COLO668 (cell line): ENCODE results near the gene KDM3B.
A peak's percentile ranks its signal among the peaks of the same experiment; 100 is the strongest.

Experiments
- DNase-seq: peaks from one replicate; lab custom pipeline; 2025; ENCODE audit not compliant: unreplicated experiment; lab: John Stamatoyannopoulos, UW

KDM3B gene

DNA sequence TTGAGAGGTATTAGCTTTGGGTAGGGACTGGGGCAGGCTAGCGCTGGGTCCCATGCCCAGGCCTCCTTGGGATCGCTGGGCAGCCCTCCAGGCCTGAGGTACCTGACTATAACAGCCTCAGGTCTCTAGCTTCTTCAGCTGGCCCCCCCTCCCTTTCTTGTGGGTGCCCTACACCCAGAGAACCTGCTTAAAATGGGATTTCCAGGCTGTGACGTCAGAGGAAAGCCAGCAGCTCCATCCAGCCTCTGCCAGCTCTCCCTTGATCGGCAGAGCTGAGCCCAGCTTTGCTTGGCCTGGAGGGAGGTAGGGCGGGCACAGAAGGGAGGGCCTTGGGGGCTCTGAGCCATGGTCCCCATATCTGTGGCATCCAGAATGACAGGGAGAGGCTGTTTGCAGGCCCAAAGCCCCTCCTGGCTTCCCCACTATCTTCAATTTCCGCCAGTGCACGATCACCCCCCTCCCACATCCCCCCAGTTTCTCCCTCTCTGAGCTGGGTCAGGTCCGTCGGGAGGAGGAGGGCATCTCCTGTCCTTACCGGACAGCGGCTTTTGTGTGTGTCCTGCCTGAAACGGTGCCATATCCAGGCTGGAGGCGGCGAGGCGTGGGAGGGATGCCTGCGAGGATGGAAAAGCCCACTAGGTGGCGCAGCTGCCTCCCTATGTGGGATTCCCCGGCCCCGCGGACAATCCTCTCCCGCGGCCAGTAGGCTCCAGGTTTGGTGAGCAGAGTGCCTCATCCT, 97.2 kb downstream of the KDM3B start:
- DNase-seq: peak; percentile 80

DNA sequence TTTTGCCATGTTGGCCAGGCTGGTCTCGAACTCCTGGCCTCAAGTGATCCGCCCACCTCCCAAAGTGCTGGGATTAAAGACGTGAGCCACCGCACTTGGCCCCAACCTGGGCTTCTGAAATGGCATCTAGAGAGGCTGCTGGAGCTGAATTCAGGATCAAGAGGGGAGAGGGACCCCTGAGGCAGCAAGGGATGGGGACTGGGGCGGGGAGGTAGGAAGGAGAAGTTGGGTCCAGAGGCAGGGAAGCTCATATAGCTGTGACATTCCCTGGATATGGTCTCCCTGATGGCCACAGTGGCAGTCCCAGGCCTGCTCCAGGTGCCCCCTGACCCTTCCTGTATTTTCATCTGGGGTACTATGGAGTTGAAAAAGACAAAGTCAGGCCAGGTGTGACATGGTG, 98.5 kb downstream of the KDM3B start:
- no peak for DNase-seq

DNA sequence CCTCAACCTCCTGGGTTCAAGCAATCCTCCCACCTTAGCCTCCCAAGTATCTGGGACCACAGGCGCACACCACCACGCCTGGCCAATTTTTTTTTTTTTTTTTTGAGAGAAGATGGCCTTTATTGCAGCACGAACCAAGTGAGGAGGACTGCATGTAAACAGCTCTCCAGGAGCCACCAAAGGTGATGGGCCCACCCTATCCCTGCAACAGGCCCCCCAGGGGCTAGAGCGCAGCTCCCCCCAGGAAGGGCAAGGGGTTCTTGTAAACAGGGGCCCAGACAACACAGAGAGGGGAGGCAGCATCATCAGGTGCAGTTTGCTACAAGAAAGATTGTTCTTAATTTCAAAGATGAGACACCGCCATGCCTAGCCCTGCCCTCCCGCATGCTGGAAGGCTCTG, 100.2 kb downstream of the KDM3B start:
- DNase-seq: no peak

DNA sequence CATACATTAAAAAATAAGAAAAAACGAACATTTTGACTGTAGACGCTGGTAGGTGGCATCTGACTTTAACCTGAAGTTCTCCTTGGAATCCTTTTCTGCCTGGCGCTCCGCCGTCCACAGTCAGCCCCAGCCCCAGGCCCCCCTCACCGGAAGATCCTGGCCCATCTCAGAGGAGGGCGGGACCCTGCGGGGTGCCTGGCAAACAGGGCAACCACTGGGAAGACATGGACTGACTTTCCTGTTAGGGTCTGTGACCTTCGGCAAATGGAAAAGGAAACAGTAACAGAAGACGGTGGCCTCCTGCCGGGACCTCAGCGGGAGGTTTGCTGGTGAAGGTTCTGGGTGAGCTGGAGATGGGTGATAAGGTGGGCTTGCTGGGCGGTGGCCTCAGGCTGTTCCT, 101.1 kb downstream of the KDM3B start:
- no peak for DNase-seq

DNA sequence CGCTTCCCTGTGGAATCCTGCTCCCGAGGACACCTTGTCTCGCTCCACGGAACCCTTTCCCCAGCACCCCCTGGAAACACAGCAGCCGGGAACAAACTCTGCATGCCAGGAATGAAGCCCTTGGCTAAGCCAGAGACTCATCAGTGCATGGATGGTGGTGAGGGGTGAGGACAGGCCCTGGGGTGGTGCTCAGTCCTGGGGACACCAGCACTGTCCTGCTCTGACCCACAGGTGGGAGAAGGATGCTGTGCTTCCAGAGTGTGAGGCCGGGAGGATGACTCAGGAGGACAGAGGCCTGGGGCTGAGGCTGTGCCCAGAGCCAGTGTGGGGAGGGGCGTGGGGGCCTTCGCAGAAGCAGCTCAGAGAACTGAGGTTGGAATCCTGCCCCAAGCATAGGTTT, 101.6 kb downstream of the KDM3B start:
- DNase-seq: no peak

DNA sequence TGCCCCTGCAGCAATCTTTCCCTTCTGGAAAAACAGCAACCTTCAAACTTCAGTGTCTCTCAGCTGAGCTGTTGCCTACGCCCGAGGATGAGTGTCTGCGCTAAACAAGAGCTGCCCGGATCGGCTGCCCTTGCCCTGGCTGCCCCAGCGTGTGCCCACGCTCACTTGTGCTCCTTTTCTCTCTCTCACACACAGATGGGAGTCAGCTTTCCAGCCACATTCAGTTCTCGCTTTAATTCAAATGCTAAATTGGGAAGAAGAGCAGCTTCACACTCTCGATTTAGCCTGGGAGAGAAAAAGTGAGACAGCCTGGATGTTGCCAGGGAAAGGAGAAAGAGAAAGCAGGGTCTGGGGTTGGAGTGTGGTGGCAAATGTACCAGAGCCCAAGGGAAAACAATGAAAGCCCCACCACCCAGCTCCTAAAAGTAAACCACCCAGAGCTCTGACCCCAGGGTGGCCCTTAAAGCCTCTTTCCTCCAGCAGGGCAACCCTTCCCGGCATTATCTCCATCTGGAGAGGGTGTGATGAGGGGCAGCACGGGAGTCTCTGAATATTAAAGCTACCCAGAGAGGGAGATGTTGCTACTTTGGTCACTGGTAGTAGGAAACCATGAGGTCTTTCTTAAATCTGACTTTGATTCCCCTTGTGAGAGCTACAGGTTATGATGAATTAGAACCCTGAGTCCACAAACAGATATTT, 102.9 kb downstream of the KDM3B start:
- DNase-seq: no peak

DNA sequence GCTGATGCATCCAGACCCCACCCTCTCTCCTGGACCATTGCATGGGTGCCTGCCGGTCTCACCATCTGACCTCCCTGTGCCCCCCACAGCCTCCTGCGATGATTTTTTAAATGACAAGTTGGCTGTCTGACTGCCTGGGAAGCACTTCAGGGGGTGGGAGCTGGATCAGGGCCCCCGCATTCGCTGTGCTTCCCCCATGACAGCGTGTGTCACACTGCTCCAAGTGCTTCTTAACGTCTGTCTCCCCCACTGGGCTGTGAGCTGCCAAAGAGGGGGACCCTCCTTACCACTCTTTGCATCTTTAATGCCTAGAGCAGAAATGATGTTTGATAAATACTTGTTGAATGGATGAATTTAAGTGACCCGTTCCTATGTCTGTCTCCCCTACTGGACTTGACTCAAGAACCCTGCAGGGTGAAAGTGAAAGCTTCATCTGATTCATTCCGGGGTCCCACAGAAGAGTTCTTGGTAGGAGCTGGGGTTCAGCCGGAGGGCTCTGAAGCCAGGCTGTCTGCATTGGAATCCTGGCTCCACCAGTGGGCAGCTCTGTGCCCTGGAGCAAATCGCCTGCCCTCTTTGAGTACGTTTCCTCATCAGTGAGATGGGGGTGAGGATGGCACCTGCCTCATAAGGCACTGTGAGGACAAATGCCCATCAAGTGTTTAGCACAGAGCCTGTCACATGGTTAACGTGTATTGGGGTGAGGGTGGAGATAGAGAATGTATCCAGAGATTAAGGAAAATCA, 105.2 kb downstream of the KDM3B start:
- no peak for DNase-seq

DNA sequence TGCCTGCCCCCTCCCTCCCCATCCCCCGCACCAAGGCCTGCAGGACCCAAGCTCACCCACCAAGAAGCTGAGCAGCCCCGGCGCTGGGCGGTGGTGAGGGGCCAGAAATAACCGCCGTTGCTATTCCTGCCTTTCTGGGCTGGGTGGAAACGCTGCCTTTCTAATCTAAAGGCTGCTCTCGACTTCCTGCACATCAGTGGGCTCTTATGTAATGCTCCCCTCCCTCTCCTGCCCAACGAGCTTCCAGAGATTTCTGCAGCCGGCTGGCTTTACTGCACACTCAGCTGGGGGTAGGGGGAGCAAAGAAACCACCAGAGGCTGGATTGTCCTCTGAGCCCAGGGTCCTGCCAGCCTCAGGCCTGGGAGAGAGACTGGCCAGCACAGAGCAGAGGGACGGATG, 105.9 kb downstream of the KDM3B start:
- no peak for DNase-seq

DNA sequence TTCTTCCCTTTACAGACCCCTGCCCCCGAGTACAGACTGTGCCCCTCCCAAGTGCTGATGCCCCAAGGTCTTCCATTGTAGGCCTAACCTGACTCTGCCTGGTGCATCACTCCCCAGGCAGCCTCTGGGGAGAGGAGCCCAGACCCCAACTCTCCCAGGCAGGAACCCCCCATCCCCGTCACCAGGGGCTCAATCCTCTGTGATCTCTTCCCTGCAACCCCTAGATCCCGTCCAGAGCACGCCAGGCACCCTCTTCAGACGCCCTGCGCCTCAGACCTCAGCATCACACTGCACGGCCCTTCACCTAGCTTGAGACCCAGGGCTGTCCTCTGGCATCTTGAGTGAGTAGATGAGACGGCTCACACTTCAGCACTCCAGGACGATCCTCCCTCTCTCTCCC, 106.4 kb downstream of the KDM3B start:
- DNase-seq: no peak

DNA sequence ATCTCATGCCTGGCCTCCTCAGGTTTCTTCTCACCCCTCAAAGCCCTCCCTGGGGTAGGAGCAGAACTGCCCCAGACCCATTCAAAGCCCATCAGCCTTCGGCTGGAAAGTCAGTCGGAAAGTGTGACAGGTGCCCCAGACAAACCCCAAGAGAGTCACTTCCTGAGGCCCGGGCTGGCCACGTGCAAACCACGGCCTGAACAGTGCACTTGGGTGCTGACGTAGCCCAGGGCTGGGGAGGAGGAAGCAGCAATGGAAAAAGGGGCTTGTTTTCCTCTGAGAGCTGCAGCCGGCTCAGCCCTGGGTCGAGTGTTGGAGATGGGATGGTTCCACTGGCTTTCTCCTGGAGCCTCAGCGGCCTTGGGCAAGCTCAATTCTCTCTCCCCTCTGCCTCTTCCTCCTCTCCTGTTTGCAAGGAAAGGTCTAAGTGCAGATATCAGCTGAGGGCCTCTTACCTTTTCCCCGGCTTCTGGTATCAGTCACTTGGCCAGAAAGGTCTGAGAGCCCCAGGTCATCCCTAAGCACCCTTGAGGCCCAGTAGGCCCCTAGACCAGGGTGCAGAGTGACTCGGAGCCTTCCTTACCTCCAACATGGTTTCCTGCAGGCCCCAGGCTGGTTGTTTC, 106.9 kb downstream of the KDM3B start:
- peak; percentile 1 for DNase-seq

DNA sequence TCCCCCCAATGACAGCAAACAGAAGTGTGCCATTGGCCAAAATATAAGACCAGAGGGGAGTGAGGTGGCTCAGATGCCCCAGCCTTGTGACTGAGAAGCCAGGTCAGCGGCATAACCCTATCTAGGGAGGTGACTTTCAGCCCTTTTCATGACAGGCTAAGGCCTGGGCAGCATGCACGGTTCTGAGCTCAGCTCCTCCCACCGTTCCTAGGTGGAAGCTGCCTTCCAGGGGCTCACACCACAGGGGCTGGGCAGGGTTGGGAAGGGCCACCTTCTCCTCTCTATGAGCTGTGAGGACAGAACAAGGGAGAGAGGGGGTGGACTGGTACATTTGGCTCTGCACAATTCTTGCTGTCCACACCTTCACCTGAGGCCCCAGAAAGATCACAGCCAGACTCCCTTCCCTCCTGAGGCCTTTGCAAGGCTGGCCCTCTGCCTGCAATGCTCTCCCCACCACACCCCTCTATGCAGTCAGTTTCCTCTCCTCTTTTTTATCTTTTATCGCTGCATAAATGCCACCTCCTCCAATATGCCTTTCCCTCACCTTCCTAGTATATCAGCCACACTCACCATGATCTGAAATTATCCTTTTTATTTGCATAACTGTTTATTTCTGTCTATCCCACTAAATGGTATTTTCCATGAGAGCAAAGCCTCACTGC, 107.7 kb downstream of the KDM3B start:
- DNase-seq: no peak

DNA sequence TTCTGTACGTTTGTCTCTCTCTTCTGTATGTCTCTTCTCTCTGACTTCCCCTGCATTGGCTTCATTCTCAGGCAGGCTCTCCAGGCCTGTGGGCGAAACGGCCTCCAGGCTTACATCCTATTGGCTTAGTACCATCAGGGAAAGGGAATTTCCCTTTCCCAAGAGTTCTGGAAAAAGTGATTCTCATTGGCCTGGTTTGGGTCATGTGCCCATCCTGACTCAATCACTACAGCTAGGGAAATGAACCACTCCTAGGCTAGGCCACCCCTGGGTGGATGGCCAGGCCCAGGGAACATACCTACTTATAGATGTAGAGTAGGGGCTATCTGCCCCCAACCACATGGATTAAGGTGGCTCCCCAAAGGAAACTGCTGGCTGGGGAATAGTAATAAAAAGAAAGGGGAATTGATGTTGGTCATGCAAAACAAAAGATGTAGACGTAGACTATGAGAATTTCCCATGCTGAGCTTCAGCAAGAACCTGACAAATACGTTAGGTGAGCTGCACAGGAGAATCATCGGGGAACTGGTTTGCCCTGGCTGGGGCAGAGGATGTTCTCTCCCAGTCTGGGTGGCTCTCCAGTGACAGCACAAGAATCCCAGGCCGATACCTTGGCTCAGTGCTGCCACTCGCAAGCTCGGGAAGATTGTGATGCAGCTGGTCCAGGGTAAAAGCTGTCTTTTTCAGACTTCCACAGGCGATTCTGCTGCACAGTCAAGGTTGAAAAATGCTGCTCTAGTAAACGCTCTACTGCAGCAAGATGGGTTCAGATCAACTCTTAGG, 109.0 kb downstream of the KDM3B start:
- no peak for DNase-seq

DNA sequence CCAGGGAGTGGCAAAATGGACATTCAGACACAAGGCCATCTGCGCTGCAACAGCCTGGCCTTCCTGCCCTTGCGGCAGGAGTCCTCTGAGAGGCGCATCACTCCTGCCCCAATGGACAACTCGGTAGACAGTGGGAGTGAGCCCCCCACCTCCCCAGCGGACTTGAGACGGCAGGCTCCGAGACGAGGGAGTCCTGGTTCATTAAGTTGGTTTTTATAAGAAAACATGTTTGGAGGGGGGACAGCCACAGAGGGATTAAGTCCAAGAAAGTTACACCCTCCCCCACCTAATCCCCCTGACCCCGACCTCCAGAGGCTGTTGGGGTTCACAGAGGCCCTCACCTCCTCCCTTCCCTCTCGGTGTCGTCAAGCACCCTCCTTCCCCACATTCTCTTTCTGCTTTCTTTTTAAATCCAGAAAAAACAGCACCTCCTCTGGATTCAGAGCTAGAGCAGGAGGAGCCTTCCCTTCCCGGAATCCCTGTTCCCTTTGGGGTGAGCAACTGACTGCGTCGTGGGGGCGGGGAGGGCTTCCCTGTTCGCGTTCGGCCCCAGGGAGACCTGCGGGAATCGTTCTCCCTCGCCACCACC, 111.0 kb downstream of the KDM3B start:
- peak; percentile 9 for DNase-seq

DNA sequence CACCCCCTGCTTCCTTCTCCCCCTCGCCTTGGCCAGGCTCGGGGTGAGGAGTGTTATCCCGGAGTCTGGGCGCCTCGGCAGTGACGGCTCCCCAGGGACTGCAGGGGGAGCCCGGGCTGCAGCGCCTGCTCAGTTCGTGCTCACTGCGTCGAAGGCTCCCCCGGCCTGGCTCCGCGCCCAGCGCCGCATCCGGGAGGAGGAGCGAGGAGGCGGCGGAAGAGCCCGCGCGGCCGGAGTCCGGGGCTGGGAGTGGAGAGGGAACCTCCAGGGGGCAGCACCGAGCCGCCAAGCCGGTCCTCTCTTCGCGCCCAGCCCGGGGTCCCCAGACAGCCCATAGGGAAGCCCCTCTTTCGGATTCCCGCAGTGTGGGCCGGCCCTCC, 111.5 kb downstream of the KDM3B start:
- DNase-seq: peak; percentile 94

DNA sequence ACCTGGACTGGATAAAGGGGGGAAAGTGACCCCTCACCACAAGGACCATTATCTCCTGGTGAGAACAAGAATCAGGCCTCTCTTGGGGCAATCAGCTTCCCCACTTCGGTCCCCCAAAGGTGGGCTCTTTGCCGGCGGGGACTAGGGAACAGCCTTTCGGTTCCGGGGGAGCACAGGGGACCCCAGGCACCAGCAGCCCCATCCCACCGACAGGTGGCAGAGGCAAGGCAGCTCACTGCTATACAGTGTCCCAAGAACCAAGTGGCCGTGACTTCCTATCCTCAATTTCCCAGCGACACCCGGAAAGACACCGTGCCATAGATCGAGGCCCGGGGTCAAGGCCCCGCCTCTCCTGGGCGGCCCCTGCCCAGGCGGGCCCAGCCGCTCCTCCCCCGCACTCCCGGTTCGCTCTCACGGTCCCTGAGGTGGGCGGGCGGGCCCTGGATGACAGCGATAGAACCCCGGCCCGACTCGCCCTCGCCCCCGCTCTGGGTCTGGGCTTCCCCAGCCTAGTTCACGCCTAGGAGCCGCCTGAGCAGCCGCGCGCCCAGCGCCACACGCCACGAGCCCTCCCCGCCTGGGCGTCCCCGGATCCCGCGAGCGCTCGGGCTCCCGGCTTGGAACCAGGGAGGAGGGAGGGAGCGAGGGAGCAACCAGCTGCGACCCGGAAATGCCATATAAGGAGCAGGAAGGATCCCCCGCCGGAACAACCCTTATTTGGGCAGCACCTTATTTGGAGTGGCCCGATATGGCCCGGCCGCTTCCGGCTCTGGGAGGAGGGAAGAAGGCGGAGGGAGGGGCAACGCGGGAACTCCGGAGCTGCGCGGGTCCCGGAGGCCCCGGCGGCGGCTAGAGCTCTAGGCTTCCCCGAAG, 112.1 kb downstream of the KDM3B start:
- DNase-seq: peak; percentile 94

DNA sequence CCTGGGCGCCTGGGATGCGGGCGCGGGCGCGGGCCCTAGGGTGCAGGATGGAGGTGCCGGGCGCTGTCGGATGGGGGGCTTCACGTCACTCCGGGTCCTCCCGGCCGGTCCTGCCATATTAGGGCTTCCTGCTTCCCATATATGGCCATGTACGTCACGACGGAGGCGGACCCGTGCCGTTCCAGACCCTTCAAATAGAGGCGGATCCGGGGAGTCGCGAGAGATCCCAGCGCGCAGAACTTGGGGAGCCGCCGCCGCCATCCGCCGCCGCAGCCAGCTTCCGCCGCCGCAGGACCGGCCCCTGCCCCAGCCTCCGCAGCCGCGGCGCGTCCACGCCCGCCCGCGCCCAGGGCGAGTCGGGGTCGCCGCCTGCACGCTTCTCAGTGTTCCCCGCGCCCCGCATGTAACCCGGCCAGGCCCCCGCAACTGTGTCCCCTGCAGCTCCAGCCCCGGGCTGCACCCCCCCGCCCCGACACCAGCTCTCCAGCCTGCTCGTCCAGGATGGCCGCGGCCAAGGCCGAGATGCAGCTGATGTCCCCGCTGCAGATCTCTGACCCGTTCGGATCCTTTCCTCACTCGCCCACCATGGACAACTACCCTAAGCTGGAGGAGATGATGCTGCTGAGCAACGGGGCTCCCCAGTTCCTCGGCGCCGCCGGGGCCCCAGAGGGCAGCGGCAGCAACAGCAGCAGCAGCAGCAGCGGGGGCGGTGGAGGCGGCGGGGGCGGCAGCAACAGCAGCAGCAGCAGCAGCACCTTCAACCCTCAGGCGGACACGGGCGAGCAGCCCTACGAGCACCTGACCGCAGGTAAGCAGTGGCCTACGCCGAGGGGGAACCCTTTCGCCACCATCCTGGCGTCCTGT, 113.0 kb downstream of the KDM3B start, which contains the start of gene EGR1:
Gene EGR1 (plus strand): TSS at position 219 of the 864 bp plus-strand sequence. CDS start 283 bp downstream, at position 502.
- peak; percentile 84 for DNase-seq

DNA sequence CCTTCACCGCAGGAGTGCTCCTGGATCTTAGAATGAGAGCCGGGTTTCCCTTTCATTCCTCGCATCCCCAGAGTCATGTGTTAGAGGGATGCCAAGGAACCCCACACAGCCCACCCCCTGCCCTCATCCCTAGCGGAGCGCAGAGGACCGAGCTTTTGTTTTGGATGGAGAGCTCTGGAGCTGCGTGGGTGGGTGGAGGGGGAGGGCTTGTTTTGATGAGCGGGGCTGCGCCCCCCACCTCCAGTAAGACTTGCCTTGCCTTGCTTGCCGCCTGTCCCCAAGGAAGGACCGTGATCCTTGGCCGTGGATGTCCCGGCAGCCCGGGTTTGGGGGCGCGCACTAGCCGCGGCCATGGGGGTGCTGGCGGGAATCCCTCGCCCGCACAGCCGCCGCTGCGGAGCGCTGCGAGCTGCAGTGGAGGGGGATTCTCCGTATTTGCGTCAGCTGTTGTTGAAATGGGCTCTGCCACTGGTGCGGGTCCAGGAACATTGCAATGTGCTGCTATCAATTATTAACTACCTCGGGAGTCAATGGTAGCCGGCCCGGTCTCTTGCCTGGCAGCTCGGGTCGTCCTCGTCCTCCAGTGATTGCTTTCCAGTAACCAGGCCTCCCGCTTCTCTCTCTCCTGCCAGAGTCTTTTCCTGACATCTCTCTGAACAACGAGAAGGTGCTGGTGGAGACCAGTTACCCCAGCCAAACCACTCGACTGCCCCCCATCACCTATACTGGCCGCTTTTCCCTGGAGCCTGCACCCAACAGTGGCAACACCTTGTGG, 113.8 kb downstream of the KDM3B start:
- DNase-seq: peak; percentile 41
